Measurements from ENCODE around the gene TNNT1.
"Not testable (repeated sequence)": the region's sequence is repeated elsewhere in the genome, so short reads cannot be mapped to it uniquely, and the experiment has no call there.

The TNNT1 gene

DNA sequence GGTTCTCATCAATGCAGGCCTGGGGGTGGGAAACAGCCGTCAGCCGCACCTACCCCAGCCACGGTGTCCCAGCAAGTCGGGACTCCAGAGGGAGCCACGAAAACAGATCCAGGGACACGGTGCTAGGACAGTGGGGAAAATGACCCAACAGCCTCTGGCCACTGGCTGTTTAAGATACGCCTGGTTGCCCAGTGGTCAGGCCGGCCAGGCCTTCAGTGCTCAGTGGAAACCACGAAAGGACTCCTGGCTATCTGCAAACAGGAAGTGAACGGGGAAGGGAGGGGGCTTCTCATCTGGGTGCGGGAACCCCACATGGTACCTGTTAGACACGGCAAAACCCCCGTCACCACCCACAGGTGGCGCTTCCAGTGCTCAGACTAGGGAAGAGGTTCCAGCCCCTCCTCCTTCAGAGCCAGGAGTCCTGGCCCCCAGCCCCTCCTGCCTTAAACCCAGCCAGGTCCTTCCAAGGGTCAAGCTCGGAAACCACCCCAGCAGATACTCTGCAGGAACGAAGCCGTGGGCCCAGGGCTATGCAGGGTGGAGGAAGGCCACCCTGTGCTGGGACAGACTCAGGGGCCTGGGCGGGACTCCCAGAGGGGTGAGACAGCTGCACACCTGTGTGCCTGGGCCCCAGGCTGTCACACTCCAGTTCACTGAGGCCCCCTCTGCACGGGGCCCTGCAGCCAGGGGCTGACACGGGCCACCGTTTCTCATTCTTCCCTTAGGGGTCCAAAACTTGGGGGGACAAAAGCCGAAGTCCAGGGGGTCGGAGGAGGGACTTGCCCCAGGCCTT lies 36.0 kb downstream of the TNNT1 start:
- no peak for DNase-seq (ENCODE audit: low read depth in 2 of 3, low spot score in 2 of 3)

GRCh38 chr19:55112246-55112776 lies 36.7 kb downstream of the TNNT1 start:
- no peak for DNase-seq (ENCODE audit: low read depth in 2 of 3, low spot score in 2 of 3)

DNA sequence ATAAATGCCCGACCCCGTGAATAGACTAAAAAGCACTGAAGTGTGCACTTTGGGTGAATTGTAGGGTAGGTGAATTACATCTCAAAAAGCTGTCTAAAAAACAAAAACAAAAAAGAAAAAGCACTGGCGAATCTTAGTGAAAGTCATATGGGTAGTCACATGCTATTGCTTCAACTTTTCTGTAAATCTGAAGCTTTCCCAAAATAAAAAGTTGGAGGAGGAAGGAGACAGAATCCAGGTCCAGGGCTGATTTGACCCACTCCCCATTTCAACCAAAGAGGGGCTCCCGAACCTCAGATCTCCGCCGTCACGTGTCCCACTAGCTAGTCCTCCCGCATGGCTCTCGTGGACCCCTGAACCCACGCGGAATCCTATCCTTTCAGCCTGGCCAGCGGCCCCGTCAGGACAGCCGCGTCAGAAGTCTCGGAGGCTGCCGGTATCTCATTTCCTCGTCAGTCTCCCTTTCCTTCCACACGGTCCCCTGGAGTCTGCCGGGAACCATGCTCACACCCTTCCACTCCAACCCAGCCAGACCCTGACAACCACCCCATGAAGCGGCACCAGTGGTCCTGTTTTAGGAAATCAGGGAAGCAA lies 37.7 kb downstream of the TNNT1 start:
- DNase-seq (ENCODE audit: low read depth in 2 of 3, low spot score in 2 of 3) = no peak

DNA sequence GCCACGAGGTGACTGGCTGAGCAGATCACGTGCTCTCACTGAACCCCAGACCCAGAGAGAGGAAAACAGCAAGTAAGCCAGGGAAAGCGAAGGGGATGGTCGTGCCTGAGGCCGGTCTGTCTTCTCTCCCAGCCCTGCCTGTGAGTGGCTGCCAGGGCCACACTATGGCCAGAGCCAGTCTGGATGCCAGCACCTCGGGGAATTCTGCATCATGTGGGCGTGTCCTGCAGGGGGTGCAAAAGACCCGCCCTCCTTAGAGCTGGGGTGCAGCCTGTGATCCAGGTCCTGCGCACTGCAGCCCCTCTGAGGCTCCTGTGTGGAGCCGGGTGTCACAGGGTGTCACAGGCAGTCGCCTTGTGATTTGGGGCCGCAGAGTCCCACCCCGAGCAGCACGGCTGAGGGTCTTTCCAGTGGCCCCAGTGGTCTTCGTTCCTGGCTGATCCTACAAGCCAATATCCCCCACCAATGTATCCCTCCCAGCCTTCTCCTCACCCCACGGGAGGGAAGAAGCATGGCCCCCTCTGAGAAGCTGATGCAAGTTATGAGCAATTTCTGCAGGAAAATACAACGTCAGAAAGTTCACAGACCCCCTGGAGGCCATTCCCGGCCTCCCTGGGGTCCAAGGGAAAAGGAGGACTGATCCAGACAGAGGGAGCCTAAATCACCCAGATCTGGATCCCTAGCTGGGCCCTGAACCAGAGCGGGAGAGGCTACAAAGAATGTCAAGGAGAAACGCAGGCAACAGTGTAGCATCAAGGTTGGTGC lies 39.3 kb downstream of the TNNT1 start:
- DNase-seq (ENCODE audit: low read depth in 2 of 3, low spot score in 2 of 3) = no peak

GRCh38 chr19:55107252-55107651 lies 41.8 kb downstream of the TNNT1 start:
- not testable (repeated sequence) for DNase-seq (ENCODE audit: low read depth in 2 of 3, low spot score in 2 of 3)

DNA sequence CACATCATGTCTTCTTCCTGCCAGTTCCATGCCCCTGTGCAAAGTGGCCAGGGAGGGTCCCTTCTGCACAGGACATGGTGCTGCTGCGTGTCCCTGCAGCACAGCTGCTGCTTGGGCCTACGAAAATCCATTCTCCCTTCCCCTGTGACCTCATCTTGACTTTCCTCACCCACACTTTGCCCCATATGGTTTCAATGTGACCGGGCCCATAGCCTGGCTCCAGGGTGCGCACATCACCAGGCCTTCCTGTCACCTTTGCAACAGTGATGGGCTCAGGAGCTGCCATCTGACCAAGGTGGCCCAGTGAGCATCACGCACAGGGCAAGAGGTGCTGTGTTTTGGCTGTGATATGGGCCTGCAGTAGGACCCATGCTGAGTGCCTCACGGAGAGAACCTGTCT lies 42.4 kb downstream of the TNNT1 start:
- no peak for DNase-seq (ENCODE audit: low read depth in 2 of 3, low spot score in 2 of 3)

- DNase-seq (ENCODE audit: low read depth in 2 of 3, low spot score in 2 of 3) = no peak
These were observed 43.8 kb downstream of the TNNT1 start for GRCh38 chr19:55105237-55105636.

DNA sequence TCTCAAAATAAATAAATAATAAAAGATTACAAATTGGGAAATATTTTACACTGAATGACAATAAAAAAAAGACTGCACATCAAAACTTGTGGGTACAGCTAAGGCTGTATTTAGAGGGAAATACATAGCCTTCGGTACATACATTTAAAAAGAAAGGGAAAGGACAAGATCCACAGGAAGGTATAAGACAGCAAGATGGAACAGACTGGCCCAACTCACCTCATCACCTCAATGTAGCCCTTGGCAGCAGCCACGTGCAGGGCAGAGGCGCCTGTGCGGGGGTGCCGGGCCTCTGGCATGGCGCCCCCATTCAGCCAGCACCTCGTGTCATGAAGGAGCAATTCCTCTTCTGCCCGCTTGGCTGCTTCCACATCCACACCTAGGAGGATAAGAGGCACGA lies 45.8 kb downstream of the TNNT1 start:
- DNase-seq (ENCODE audit: low read depth in 2 of 3, low spot score in 2 of 3) = no peak

- DNase-seq (ENCODE audit: low read depth in 2 of 3, low spot score in 2 of 3) = no peak
These were observed 47.7 kb downstream of the TNNT1 start for GRCh38 chr19:55101261-55101660.

GRCh38 chr19:55099557-55100506 lies 49.2 kb downstream of the TNNT1 start:
- no peak for DNase-seq (ENCODE audit: low read depth in 2 of 3, low spot score in 2 of 3)

- no peak for DNase-seq (ENCODE audit: low read depth in 2 of 3, low spot score in 2 of 3)
These were observed 50.1 kb downstream of the TNNT1 start for GRCh38 chr19:55098716-55099556.

GRCh38 chr19:55097864-55098715 lies 50.9 kb downstream of the TNNT1 start:
- no peak for DNase-seq (ENCODE audit: low read depth in 2 of 3, low spot score in 2 of 3)

GRCh38 chr19:55096061-55096701 lies 52.8 kb downstream of the TNNT1 start:
- DNase-seq (ENCODE audit: low read depth in 2 of 3, low spot score in 2 of 3) = no peak

DNA sequence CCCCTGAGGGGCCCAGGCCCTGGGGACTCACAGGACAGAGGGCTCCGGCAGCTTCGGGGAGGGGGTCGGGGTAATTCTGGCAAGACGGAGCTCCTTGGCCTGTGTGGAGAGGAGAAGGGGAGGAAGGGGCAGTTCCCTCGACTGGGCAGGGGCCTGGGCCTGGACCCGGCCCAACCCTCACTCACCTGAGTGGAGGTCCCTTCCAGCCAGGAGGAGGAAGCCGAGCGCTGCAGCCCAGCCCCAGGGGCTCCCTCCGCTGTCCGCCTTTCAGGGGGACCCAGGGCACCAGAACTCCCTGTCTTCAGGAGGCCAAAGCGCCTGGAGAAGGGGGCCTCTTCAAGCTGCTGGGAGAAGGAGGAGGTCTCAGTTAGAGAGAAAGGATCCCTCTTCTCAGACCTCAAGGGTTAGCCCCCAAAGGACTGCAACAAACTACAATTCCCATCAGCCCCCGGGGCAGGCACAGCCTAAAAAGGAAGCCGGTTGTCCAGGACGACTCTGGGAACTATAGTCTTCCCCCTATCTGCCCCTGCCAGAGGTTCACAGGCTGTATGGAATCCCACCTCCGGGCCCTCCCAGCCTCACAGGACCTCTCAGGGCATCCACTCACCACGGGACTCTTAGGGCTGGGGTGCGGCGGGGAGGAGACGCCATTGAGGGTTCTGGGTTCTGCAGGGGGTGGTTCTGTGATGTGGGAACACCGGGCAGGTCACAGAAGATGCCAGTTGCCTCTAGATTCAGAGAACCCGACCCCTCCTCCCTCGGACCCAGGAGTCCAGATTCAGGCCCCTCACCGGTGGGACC lies 53.5 kb downstream of the TNNT1 start:
- no peak for DNase-seq (ENCODE audit: low read depth in 2 of 3, low spot score in 2 of 3)

DNA sequence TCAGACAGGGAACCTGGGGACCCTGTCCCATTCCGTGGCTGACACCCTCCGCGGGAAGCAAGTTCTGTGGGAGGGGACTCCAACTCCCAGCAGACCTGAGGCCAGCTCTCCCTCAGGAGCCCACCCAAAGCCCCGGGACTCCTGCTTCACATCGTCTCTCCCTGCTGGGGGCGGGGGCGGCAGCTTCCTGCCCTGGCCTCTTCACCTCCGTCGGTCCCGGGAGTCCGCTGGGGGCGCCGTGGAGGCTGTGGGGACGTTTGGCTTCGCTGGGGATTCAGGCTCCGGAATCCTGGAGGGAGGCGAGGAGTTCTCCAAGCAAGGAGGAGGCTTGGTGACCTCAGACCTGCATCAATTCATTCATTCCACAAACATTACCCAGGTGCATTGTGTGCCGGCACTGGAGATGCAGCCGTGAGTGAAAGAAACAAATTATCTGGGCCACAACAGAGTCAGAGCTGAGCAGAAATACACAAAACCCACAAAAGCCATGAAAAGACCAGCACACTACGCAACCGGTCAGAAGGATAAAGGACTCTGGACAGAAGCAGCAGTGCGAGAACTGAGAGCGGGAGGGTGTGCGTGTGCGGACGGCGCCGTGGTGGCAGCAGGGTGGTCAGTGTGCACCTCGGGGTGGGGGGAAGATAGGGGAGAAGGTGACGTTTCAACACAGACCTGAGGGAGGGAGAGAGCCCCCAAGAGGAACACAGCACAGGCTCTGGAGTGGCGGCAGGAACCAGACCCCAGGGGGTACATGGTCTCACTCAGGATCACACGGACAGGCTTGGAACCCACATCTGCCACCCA lies 54.3 kb downstream of the TNNT1 start:
- no peak for DNase-seq (ENCODE audit: low read depth in 2 of 3, low spot score in 2 of 3)

DNA sequence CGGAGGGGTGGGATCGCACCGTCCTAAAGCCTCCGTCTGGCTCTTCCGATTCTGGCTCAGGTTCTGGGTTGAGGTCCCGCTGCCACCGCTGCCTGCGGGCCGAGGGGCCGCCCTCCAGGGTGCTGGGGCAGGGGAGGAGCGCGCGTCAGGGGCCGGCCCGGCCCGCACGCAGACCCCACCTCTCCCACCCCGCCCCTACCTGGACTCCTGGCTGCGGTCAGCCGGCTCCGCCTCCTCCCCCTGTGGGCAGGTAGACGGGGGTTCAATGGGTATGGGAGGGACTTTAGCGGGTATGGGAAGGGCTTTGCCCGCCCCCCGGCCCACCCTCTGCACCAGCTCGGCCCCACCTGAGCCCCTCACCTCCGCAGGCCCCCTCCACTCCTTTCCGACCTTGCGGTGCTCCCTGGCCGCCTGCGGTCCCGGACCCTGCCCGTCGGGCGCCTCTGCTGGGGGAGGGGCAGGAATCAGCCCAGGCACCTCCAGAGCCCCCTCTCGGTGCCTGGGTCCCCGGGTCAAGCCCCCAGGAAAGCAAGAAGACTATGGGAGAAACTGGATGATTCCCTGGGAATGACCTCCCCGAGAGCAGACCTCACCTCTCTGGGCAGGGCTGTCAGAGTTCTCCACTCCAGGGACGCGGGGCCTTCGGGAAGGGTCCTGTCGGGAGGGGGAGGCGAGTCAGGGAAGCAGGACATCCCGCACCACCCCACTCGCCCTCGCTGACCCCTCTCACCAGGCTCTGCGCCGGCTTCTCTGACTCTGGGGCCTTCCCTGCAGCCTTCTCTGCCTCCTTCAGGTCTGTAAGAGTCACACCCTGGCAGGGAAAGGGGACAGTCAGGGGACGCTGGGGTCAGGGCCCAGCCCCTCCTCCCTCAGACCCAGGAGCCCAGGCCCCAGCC lies 56.3 kb downstream of the TNNT1 start:
- no peak for DNase-seq (ENCODE audit: low read depth in 2 of 3, low spot score in 2 of 3)
